NCI-H1092 treated with DMSO at 0.1 percent for 48 hours (cell line): ENCODE measurements around the gene COX11.

Source experiments
- DNase-seq: peaks from one replicate; lab custom pipeline; 2025; lab: John Stamatoyannopoulos, UW

COX11 gene

GRCh38 chr17:54967621-54968261, 713 bp downstream of the COX11 start:
- peak; percentile 34 for DNase-seq

- DNase-seq = no peak
These were observed 11.7 kb downstream of the COX11 start for GRCh38 chr17:54956791-54957190.

GRCh38 chr17:54951286-54951685, 17.2 kb downstream of the COX11 start:
- no peak for DNase-seq

GRCh38 chr17:54950116-54950515, 18.3 kb downstream of the COX11 start:
- no peak for DNase-seq

GRCh38 chr17:54948380-54948779, 20.1 kb downstream of the COX11 start:
- no peak for DNase-seq

- no peak for DNase-seq
These were observed 21.1 kb downstream of the COX11 start for GRCh38 chr17:54947396-54947795.

GRCh38 chr17:54945671-54946070, 22.8 kb downstream of the COX11 start:
- no peak for DNase-seq

- no peak for DNase-seq
These were observed 23.2 kb downstream of the COX11 start for GRCh38 chr17:54945231-54945630.

GRCh38 chr17:54944796-54945195, 23.7 kb downstream of the COX11 start:
- DNase-seq = no peak

GRCh38 chr17:54941285-54941684, 27.2 kb downstream of the COX11 start:
- no peak for DNase-seq

GRCh38 chr17:54937426-54937825, 31.0 kb downstream of the COX11 start:
- DNase-seq = no peak

- no peak for DNase-seq
These were observed 31.4 kb downstream of the COX11 start for GRCh38 chr17:54937018-54937417.

GRCh38 chr17:54935471-54935870, 33.0 kb downstream of the COX11 start:
- no peak for DNase-seq

- no peak for DNase-seq
These were observed 34.5 kb downstream of the COX11 start for GRCh38 chr17:54933921-54934320.

GRCh38 chr17:54932711-54933110, 35.7 kb downstream of the COX11 start:
- no peak for DNase-seq

GRCh38 chr17:54927525-54927924, 40.9 kb downstream of the COX11 start:
- DNase-seq = no peak

GRCh38 chr17:54924405-54924804, 44.0 kb downstream of the COX11 start:
- DNase-seq = no peak

GRCh38 chr17:54920819-54921218, 47.6 kb downstream of the COX11 start:
- DNase-seq = no peak

- no peak for DNase-seq
These were observed 49.0 kb downstream of the COX11 start for GRCh38 chr17:54919425-54919824.

- no peak for DNase-seq
These were observed 51.7 kb downstream of the COX11 start for GRCh38 chr17:54916721-54917120.
